ENCODE measurements around the gene KRTCAP2.

DNA sequence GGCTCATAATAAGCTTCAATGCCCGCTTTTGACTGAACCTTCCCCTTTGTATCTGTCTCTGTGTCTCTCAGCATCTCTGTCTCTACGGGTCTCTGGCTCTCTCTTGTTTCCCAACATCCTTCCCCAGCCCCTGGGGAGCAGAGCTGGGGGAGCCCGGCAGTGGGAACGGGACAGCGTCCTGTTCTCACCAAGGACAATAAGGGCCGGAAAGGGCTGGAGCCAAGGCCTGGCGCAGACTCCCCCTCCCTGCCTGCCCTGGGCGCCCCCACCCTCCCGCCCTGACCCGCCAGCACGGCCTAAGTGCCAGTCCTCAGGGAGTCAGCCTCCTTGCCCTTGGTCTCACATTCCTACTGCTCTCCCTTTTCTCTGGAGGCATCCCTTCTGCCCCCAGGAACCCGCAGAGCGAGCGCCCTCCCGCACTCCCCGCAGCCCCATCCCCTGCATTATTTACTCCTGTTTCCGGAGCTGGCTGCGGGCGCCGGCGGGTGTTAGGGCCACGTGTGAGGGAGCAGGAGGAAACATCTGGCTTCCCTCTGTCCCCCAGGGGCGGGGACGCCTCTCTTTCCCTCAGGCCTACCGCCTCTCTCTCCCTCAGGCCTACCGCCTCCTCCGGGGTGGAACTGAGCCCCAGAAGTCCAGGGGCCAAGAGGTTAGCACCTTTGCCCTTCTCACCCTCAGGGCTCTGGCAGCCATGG is 6.5 kb downstream of the KRTCAP2 start:
- no peak for TF ChIP-seq CTCF (IDR thresholded peaks at IDR 0.05)
- no peak for TF ChIP-seq EP300 (IDR thresholded peaks at IDR 0.05)

Measured in ovary (tissue), 3 donors.